ENCODE data around the gene LRRC47.

The LRRC47 gene

GRCh38 chr1:3785456-3786157 is 10.7 kb downstream of the LRRC47 start:
- no peak for DNase-seq

- DNase-seq, result no peak
Measured at GRCh38 chr1:3785045-3785444, 11.3 kb downstream of the LRRC47 start.

- no peak for DNase-seq
Measured at GRCh38 chr1:3783651-3784474, 12.4 kb downstream of the LRRC47 start.

GRCh38 chr1:3780901-3781300 is 15.4 kb downstream of the LRRC47 start:
- no peak for DNase-seq

- DNase-seq, result no peak
Measured at GRCh38 chr1:3779912-3780416, 16.3 kb downstream of the LRRC47 start.

GRCh38 chr1:3779265-3779911 is 16.9 kb downstream of the LRRC47 start:
- DNase-seq, result no peak

GRCh38 chr1:3778590-3779264 is 17.6 kb downstream of the LRRC47 start:
- DNase-seq, result no peak

GRCh38 chr1:3777647-3778589 is 18.4 kb downstream of the LRRC47 start:
- DNase-seq, result no peak

- DNase-seq, result no peak
Measured at GRCh38 chr1:3777078-3777547, 19.2 kb downstream of the LRRC47 start.

- DNase-seq, result no peak
Measured at GRCh38 chr1:3776231-3776961, 19.9 kb downstream of the LRRC47 start.

GRCh38 chr1:3775490-3776230 is 20.6 kb downstream of the LRRC47 start:
- peak; percentile 24 for DNase-seq

- DNase-seq, result no peak
Measured at GRCh38 chr1:3774946-3775489, 21.3 kb downstream of the LRRC47 start.

GRCh38 chr1:3774276-3774945 is 21.9 kb downstream of the LRRC47 start:
- DNase-seq, result no peak

- no peak for DNase-seq
Measured at GRCh38 chr1:3773572-3774275, 22.6 kb downstream of the LRRC47 start.

GRCh38 chr1:3772715-3773571 is 23.4 kb downstream of the LRRC47 start, which contains the start of gene SMIM1:
Gene SMIM1, plus strand, starts transcription at chr1:3772749. Its CDS starts 2,625 bp downstream, at chr1:3775374.
- no peak for DNase-seq

- DNase-seq, result peak; percentile 80
Measured at GRCh38 chr1:3772027-3772714, 24.1 kb downstream of the LRRC47 start.
